ENCODE data around the gene ANO6.

DNA sequence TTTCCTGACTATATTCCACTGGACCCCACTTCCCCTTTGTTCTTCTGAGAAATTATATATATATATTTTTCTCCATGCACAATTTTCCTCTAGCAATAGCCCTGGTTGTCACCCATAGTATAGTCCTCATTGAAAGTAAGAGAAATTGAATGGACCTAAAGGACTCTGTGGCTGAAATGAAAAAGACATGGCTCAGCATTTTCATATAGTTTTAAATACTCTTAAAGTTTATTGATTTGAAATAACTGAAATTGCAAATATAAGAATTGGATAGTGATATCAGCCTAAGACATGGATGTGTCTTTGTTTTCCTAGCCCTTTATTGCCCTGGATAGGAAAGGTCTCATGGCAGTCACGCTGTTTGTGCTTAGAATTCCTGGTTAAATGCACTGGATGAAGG lies 113.8 kb downstream of the ANO6 start:
- TF ChIP-seq EZH2phosphoT487 (IDR thresholded peaks at IDR 0.05; ENCODE audit: low read length) (no peak), EZH2 (optimal IDR thresholded peaks at IDR 0.05; ENCODE audit: low read depth, low read length) (no peak)
